H9 (cell line): Measurements from ENCODE around the gene ADO. TPM values are rescaled to one million over a fixed set of nuclear protein-coding genes. Genes with fewer than 3 reads are reported as not detected.

Source experiments
- DNase-seq: peaks from one replicate; pipeline ENCODE4 v3.0.0-alpha.2; 2017
- H2AFZ ChIP-seq: one replicate; pipeline ENCODE4 v1.6.1; 2013; ENCODE audit warnings: mild to moderate bottlenecking, low read length, control low read depth, moderate library complexity
- H2AK5ac ChIP-seq: 2 replicates; pipeline ENCODE4 v1.6.1; 2013; ENCODE audit warnings: low read length, control low read depth, mixed read lengths; ENCODE audit not compliant: insufficient read length
- H2BK120ac ChIP-seq: one replicate; pipeline ENCODE4 v1.6.1; 2013; ENCODE audit warnings: low read depth, mild to moderate bottlenecking, low read length, control low read depth, inconsistent platforms; ENCODE audit not compliant: poor library complexity, severe bottlenecking
- H2BK12ac ChIP-seq: 2 replicates; pipeline ENCODE4 v1.6.1; 2013; ENCODE audit warnings: low read length, control low read depth, mixed read lengths, low read depth; ENCODE audit not compliant: insufficient read length
- H2BK15ac ChIP-seq: 2 replicates; pipeline ENCODE4 v1.6.1; 2013; ENCODE audit warnings: low read depth, low read length, control low read depth
- H2BK20ac ChIP-seq: one replicate; pipeline ENCODE4 v1.6.1; 2013; ENCODE audit warnings: low read depth, mild to moderate bottlenecking, low read length, control low read depth, inconsistent platforms; ENCODE audit not compliant: poor library complexity, severe bottlenecking
- H2BK5ac ChIP-seq: 2 replicates; pipeline ENCODE4 v1.6.1; 2013; ENCODE audit warnings: low read length, control low read depth, mixed read lengths; ENCODE audit not compliant: insufficient read length
- H3K14ac ChIP-seq: 2 replicates; pipeline ENCODE4 v1.6.1; 2013; ENCODE audit warnings: low read length, control low read depth; ENCODE audit not compliant: insufficient read depth
- H3K18ac ChIP-seq: 2 replicates; pipeline ENCODE4 v1.6.1; 2013; ENCODE audit warnings: low read depth, mild to moderate bottlenecking, mixed read lengths, low read length, control low read depth; ENCODE audit not compliant: insufficient read length
- H3K23ac ChIP-seq: 2 replicates; pipeline ENCODE4 v1.6.1; 2013; ENCODE audit warnings: low read length, control low read depth, mixed read lengths, low read depth; ENCODE audit not compliant: insufficient read length
- H3K23me2 ChIP-seq: 2 replicates; pipeline ENCODE4 v1.6.1; 2013; ENCODE audit warnings: low read depth, mild to moderate bottlenecking, mixed read lengths, low read length, control low read depth; ENCODE audit not compliant: insufficient read length, poor library complexity, severe bottlenecking
- H3K27ac ChIP-seq: 2 replicates; pipeline ENCODE4 v1.5.1; 2013; ENCODE audit warnings: low read length, control low read depth, mixed read lengths, low read depth; ENCODE audit not compliant: insufficient read length
- H3K27me3 ChIP-seq: 2 replicates; pipeline ENCODE4 v1.6.1; 2013; ENCODE audit warnings: low read length, control low read depth, inconsistent platforms; ENCODE audit not compliant: insufficient read depth
- H3K4ac ChIP-seq: 2 replicates; pipeline ENCODE4 v1.6.1; 2013; ENCODE audit warnings: low read depth, mild to moderate bottlenecking, control low read depth, inconsistent platforms, low read length, moderate library complexity
- H3K4me1 ChIP-seq: 2 replicates; pipeline ENCODE4 v1.6.1; 2013; ENCODE audit warnings: low read length, control low read depth, inconsistent platforms; ENCODE audit not compliant: insufficient read depth
- H3K4me2 ChIP-seq: 2 replicates; pipeline ENCODE4 v1.6.1; 2013; ENCODE audit warnings: low read length, control low read depth, mixed read lengths; ENCODE audit not compliant: insufficient read length, insufficient read depth
- H3K56ac ChIP-seq: 2 replicates; pipeline ENCODE4 v1.6.1; 2013; ENCODE audit warnings: low read depth, mild to moderate bottlenecking, mixed read lengths, low read length, control low read depth; ENCODE audit not compliant: insufficient read length
- H3K79me1 ChIP-seq: 2 replicates; pipeline ENCODE4 v1.6.1; 2013; ENCODE audit warnings: low read depth, mild to moderate bottlenecking, moderate library complexity, low read length, control low read depth, inconsistent platforms; ENCODE audit not compliant: insufficient read depth, poor library complexity, severe bottlenecking
- H3K79me2 ChIP-seq: 2 replicates; pipeline ENCODE4 v1.6.1; 2013; ENCODE audit warnings: low read length, control low read depth, inconsistent platforms; ENCODE audit not compliant: insufficient read depth
- H3K9ac ChIP-seq: 2 replicates; pipeline ENCODE4 v1.6.1; 2013; ENCODE audit warnings: low read length, control low read depth, mixed read lengths; ENCODE audit not compliant: insufficient read length; ENCODE audit errors: extremely low read depth
- H3K9me3 ChIP-seq: one replicate; pipeline ENCODE4 v1.6.1; 2013; ENCODE audit warnings: low read depth, low read length, inconsistent platforms; ENCODE audit not compliant: control insufficient read depth
- H3T11ph ChIP-seq: one replicate; pipeline ENCODE4 v1.6.1; 2013; ENCODE audit warnings: mild to moderate bottlenecking, low read length, control low read depth, inconsistent platforms
- H4K20me1 ChIP-seq: one replicate; pipeline ENCODE4 v1.6.1; 2013; ENCODE audit not compliant: control insufficient read depth, insufficient read length, insufficient read depth
- H4K5ac ChIP-seq: 2 replicates; pipeline ENCODE4 v1.6.1; 2013; ENCODE audit warnings: low read depth, mild to moderate bottlenecking, mixed read lengths, low read length, control low read depth; ENCODE audit not compliant: insufficient read length
- H4K8ac ChIP-seq: replicated peaks from 2 replicates; pipeline ENCODE4 v1.6.1; 2013; ENCODE audit warnings: low read length, control low read depth, mixed read lengths, low read depth; ENCODE audit not compliant: insufficient read length
- H4K91ac ChIP-seq: 2 replicates; pipeline ENCODE4 v1.6.1; 2013; ENCODE audit warnings: low read depth, mild to moderate bottlenecking, moderate library complexity, mixed read lengths, low read length, control low read depth; ENCODE audit not compliant: insufficient read length
- H3K27ac Mint-ChIP-seq, 3 experiments: 2 replicates in 2 of 3; 3 replicates in 1 of 3; pipeline ENCODE4 v1.8.0; 2020 to 2021; ENCODE audit warnings: mixed read lengths in 3 of 3, mild to moderate bottlenecking in 1 of 3, moderate library complexity in 1 of 3
- H3K27me3 Mint-ChIP-seq: 2 replicates; pipeline ENCODE4 v1.8.0; 2021; ENCODE audit warnings: low read depth, mild to moderate bottlenecking, moderate library complexity, mixed read lengths
- H3K36me3 Mint-ChIP-seq, 3 experiments: 2 replicates in 2 of 3; 3 replicates in 1 of 3; pipeline ENCODE4 v1.8.0; 2020 to 2021; ENCODE audit warnings: low read depth in 3 of 3, mixed read lengths in 3 of 3; ENCODE audit not compliant: insufficient read depth in 1 of 3
- H3K4me1 Mint-ChIP-seq, 2 experiments: 2 replicates each; pipeline ENCODE4 v1.8.0; 2020; ENCODE audit warnings: mixed read lengths in 2 of 2
- H3K4me3 Mint-ChIP-seq, 2 experiments: 2 replicates in 1 of 2; 3 replicates in 1 of 2; pipeline ENCODE4 v1.8.0; 2020 to 2021; ENCODE audit warnings: mild to moderate bottlenecking in 2 of 2, mixed read lengths in 2 of 2, moderate library complexity in 1 of 2
- H3K9me3 Mint-ChIP-seq, 2 experiments: 2 replicates in 1 of 2; 3 replicates in 1 of 2; pipeline ENCODE4 v1.8.0; 2020; ENCODE audit warnings: mild to moderate bottlenecking in 2 of 2, mixed read lengths in 2 of 2, moderate library complexity in 1 of 2
- CTCF ChIP-seq: fragments of 200-600 bp; sonication (generic); conservative IDR thresholded peaks from 3 replicates; pipeline ENCODE4 v1.8.0; 2021; ENCODE audit warnings: antibody characterized with exemption, mild to moderate bottlenecking
- WGBS: extraction: QIAGEN DNeasy Blood & Tissue Kit; methylation state at CpG from one replicate; pipeline ENCODE4 v1.1.7; 2013; ENCODE audit warnings: missing lambda C conversion rate, low lambda C conversion rate, mixed read lengths; ENCODE audit not compliant: insufficient read length; ENCODE audit errors: extremely low coverage; 5-methylcytosine and 5-hydroxymethylcytosine counted together
- total RNA-seq: library from RNA; stranded (reverse); gene quantifications from 2 replicates; pipeline ENCODE4 v1.2.1, GENCODE V29; 2021

The ADO gene
- total RNA-seq, 1 experiment from 2014 or later, result 31.6 TPM

GRCh38 chr10:62769574-62770242 lies 34.8 kb upstream of the ADO start:
- H3K9me3 ChIP-seq, result no peaks in the 10 kb centered on the region
- H3K79me1 ChIP-seq, result no peaks in the 10 kb centered on the region
- Mint-ChIP-seq H3K27ac (peak overlapping the region; percentile 73 to 84 (median 79); a peak in 5 of 7 replicates), H3K9me3 (no peaks in the 10 kb centered on the region; a peak in 1 of 5 replicates), H3K27me3 (no peaks in the 10 kb centered on the region), H3K4me1 (peaks cover 18 to 26% of the 10 kb centered on the region in 2 experiments), H3K4me3 (no peak overlapping the region), H3K36me3 (no peaks in the 10 kb centered on the region)
- peak overlapping the region; percentile 27 for H2BK20ac ChIP-seq
- no peaks in the 10 kb centered on the region for H3K27me3 ChIP-seq
- TF ChIP-seq CTCF, result no peak
- H3K23ac ChIP-seq, result no peak overlapping the region
- H3K4ac ChIP-seq, result no peak overlapping the region
- no peak overlapping the region for H3K4me2 ChIP-seq
- H2AFZ ChIP-seq, result no peak overlapping the region
- no peak overlapping the region for H3T11ph ChIP-seq
- H2BK15ac ChIP-seq, result no peak overlapping the region
- peaks cover 3% of the 10 kb centered on the region; the same call in 1 of the 2 replicates for H3K4me1 ChIP-seq
- no peak overlapping the region for H2BK120ac ChIP-seq
- H4K20me1 ChIP-seq, result no peaks in the 10 kb centered on the region
- no peaks in the 10 kb centered on the region for H3K79me2 ChIP-seq
- H4K5ac ChIP-seq, result no peak overlapping the region
- H2BK5ac ChIP-seq, result no peak overlapping the region
- H4K91ac ChIP-seq, result no peak overlapping the region
- H3K14ac ChIP-seq, result no peak overlapping the region
- no peak overlapping the region for H3K27ac ChIP-seq
- H2BK12ac ChIP-seq, result no peak overlapping the region
- no peak overlapping the region for H4K8ac ChIP-seq
- no peak overlapping the region for H3K56ac ChIP-seq
- no peaks in the 10 kb centered on the region for H3K23me2 ChIP-seq
- H3K18ac ChIP-seq, result no peak overlapping the region
- H3K9ac ChIP-seq, result no peak overlapping the region
- no peak overlapping the region for H2AK5ac ChIP-seq
- no peak for DNase-seq
- no CpG with 5 or more reads among the region's 1 CpG for whole genome bisulfite sequencing
